HG02970 (cell line): Measurements from ENCODE around the gene PBRM1.
"Not testable (repeated sequence)": the region's sequence is repeated elsewhere in the genome, so short reads cannot be mapped to it uniquely, and the experiment has no call there.

ENCODE experiments used
- ATAC-seq: cut with Tn5 transposase; IDR thresholded peaks from one replicate; pipeline ENCODE4 v1.9.1; 2021; ENCODE audit warnings: mild to moderate bottlenecking, moderate library complexity, moderate number of reproducible peaks; ENCODE audit not compliant: unreplicated experiment, low FRiP score

Gene PBRM1

DNA sequence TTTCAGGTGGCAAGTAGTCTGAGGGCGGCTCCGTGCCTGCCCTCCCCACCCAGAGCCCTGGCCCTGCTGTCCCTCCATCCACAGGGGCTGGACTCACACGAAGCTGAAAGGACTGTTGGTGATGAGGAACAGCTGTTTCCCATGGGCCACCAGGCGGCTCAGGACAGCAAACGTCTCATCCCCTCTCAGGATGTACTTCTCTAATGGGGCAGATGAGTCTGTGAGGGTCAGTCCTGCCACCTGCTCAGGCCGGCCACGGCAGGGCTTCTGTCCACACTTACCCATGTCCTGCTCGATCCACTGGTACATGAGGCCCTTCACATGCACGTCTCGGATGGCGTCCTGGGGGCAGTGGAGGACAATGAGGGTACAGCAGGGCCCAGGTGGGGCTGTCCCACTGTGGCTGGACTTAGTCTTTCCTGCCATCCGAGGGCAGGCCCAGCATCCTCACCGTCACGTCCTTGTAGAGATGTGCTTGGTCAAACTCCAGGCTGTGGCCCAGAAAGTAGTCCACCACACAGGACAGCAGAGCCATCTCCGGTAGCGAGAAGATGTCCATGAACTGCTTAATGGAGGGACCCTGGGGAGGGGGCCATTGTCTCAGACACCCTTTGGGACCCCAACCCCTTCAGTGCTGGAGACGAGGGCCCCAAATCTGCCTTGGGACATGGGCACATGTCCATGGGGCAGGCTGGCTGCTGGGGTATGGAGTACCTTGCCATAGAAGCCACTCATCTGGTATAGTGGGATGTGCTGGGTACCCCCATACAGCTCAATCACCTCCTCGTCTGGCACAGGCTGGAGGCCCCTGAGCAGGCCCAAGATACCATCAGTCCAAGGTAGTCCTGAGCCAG lies 157.8 kb downstream of the PBRM1 start:
- ATAC-seq, result no peak

DNA sequence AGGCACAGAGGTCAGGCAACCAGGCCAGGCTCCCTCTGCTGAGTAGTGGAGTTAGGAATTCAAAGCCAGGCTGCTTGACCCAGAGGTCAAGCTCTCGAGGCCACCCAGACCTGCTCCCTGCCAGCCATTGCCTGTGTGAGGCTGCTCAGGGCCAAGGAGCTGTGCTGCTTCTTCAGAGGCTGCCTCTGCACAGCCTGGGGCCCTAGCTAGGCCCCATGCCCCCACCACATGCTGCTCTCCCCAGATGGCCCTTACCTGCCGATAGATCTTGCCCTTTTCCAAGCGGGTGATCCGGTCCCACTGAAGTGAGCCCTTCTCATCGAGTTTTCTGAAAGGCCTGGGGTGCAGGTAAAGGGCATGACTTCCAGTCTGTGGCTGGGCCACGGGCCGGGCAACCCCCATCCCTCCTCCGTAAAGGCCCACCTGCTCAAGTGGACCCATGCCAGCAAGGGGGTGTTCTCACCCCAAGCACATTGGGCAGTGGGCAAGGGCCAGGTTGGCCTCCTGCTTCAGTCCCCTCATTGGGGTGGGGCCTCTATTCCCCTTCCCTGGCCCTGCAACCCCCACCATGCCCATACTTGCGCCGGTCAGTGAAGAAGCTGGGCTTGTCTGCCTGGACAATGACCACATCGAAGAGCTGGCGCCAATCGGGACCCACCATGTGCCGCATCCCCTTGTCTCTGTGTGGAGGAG lies 158.5 kb downstream of the PBRM1 start:
- no peak for ATAC-seq

DNA sequence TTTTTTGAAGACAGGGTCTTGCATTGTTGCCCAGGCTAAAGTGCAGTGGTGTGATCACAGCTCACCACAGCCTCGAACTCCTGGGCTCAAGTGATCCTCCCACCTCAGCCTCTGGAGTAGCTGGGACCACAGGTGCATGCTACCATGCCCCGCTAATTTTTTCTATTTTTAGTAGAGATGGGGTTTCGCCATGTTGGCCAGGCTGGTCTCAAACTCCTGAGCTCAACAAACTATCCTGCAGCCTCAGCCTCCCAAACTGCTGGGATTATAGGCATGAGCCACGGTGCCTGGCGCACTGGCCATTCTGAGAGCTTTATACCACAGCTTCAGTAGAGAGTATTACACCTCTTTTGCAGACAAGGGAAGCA lies 159.1 kb downstream of the PBRM1 start:
- ATAC-seq, result not testable (repeated sequence)

DNA sequence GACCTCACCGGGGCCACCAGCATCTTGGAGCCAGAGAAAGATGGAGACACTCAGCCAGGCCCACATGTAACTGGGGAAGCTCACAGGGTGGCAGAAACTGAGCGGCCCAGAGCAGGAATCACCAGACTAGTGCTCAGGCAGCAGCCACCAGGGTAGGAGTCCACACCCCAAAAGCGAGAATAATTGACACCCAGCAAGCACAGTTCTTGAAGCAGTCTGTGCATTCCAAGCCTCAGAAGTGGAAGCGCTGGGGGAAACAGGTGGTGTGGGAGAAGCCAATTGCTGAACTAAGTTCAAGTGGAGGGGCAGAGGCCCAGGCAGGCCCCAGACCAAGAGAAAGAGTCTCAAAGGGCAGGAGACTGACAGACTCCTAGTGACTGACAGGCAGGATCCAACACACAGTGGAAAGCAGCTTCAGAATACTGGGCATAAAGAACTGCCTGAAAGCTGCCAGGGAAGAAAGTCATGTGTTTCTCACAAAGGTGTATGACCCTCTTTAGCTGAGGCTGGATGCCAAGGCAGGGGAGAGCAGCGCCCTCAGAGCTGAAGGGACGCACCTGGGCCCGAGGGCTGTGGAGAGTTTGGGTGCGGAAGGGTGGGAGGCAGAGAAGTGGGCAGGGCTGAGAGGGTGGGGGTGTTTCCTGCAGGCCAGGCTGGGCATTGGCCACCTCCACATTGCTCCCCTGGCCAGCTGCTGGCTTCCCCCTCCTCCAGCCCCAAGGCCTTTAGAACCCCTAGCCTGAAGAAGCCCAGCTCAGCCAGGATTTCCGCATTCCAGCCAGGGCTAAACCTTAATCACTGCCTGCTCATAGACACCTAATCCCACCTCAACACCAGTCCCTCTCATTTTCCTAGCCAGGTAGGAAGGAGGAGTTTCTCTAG lies 159.8 kb downstream of the PBRM1 start:
- no peak for ATAC-seq

DNA sequence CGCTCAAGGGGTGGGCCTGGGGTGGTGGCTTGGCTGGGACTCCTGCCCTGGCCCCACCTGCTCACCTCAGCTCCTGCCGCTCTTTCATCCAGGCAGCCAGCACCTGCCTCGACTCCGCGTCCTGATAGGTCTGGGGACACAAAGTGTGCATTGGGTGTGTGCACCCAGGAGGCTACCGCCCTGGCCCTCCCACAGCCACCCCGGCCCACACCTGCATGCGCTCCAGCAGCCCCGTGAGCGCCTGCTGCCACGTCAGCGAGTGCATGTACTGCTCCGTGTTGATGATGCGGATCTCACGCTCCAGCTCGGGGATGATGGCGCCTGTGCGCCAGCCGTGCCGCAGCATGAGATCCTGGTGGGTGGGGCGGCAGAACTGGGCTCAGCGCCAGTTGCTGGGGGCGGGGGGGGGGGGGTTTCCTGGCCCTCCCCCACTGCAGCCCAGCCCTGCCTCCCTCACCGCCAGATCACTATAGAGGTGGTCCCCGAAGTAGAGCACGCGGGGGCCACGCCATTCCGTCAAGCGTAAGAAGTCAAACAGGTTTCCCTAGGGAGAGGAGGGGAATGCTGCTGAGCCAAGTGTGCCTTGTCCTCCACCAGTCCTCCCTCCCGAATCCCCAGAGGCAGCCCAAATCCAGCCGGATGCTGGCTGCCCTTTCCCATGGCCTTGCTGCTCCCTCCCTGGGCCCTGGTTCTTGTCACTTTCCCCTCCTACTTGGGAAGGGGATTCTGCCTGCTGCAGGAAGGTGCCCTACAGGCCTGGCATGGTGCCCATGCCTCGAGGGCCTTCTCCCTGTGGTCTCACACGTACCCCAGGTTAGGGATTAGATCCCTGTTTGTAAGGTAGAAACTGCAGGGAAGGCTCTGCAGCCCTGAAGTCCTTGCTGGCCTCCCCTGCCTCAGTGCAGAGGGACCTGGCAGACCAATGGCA lies 160.7 kb downstream of the PBRM1 start:
- ATAC-seq, result no peak

DNA sequence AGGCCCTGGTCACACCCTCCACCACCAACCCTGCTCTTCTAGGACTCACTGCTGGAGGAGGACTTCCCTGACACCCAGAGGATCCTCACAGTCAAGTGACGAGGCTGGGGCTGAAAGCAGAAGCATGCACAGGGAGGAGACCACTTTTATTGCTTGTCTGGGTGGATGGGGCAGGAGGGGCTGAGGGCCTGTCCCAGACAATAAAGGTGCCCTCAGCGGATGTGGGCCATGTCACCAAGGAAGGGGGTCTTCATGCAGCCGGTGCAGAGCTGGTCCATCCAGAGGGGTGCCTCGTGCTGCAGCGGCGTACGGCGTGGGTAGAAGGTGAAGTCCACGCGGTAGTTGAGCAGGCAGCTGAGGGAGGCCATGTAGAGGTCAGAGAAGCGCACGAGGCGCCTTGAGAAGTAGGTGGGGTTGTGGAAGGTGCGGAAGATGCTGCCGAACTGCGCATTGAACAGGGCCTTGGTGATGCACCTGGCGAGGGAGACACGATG lies 161.4 kb downstream of the PBRM1 start:
- no peak for ATAC-seq

DNA sequence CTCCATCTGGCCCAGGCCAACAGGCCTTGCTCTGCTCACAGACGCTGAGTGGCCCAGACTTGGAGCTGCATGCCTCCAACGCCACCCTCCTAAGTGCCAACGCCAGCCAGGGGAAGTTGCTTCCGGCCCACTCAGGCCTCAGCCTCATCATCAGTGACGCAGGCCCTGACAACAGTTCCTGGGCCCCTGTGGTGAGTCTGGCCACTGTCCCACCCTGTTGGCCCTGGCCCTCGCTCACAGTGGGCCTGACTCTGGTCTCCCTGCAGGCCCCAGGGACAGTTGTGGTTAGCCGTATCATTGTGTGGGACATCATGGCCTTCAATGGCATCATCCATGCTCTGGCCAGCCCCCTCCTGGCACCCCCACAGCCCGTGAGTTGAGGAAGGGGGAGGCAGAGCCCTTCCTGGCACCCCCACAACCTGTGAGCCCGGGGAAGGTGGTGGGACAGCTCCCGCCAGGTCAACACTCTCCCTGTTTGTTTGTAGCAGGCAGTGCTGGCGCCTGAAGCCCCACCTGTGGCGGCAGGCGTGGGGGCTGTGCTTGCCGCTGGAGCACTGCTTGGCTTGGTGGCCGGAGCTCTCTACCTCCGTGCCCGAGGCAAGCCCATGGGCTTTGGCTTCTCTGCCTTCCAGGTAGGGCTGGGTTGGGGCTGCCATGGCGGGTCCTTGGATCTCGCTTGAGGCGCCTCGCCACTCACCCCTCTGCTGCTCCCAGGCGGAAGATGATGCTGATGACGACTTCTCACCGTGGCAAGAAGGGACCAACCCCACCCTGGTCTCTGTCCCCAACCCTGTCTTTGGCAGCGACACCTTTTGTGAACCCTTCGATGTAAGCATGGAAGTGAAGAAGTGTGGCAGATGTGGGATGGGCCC lies 162.1 kb downstream of the PBRM1 start:
- ATAC-seq, result no peak

DNA sequence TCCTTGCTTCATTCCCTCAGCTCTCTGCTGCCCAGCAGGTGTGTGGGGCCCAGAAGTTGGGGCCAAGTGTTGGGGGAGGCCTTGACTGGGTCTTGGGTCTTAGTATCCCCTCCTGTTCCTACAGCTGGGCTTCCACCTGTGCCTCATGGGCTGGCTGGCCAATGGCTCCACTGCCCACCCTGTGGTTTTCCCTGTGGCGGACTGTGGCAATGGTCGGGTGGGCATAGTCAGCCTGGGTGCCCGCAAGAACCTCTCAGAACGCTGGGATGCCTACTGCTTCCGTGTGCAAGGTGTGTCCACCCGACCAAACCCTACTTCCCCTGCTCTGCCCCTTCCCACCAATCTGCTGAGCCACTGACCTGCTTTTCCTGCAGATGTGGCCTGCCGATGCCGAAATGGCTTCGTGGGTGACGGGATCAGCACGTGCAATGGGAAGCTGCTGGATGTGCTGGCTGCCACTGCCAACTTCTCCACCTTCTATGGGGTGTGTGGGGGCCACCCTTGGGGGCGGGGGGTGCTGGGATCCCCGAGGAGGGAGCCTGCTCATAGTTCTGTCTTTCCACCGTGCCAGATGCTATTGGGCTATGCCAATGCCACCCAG lies 163.0 kb downstream of the PBRM1 start:
- no peak for ATAC-seq

DNA sequence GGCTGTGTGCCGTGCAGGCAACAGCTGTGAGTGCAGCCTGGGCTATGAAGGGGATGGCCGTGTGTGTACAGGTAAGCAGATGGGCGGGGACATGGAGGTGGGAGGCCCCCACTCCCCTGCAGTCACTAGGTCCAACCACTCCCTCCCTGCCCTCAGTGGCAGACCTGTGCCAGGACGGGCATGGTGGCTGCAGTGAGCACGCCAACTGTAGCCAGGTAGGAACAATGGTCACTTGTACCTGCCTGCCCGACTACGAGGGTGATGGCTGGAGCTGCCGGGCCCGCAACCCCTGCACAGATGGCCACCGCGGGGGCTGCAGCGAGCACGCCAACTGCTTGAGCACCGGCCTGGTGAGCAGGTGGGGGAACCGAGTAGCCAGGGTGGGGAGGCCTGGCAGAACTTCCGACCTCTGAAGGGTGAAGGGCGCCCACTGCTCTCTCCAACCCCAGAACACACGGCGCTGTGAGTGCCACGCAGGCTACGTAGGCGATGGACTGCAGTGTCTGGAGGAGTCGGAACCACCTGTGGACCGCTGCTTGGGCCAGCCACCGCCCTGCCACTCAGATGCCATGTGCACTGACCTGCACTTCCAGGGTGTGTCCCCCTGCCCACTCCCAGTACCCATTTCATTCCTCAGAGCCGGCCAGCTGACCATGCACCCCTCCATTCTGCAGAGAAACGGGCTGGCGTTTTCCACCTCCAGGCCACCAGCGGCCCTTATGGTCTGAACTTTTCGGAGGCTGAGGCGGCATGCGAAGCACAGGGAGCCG lies 163.6 kb downstream of the PBRM1 start:
- ATAC-seq, result no peak

DNA sequence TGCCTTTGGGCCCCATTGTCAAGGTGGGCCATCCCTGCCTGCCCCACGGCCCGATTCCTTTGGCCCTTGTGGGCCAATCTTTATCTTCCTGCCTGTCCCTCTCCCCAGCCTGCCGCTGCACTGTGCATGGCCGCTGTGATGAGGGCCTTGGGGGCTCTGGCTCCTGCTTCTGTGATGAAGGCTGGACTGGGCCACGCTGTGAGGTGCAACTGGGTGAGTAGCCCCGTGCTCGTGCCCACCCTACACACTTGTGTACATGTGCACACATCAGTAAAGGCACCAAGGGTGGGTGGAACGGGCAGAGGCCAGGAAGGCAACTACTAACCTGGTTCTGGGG lies 164.3 kb downstream of the PBRM1 start:
- no peak for ATAC-seq

DNA sequence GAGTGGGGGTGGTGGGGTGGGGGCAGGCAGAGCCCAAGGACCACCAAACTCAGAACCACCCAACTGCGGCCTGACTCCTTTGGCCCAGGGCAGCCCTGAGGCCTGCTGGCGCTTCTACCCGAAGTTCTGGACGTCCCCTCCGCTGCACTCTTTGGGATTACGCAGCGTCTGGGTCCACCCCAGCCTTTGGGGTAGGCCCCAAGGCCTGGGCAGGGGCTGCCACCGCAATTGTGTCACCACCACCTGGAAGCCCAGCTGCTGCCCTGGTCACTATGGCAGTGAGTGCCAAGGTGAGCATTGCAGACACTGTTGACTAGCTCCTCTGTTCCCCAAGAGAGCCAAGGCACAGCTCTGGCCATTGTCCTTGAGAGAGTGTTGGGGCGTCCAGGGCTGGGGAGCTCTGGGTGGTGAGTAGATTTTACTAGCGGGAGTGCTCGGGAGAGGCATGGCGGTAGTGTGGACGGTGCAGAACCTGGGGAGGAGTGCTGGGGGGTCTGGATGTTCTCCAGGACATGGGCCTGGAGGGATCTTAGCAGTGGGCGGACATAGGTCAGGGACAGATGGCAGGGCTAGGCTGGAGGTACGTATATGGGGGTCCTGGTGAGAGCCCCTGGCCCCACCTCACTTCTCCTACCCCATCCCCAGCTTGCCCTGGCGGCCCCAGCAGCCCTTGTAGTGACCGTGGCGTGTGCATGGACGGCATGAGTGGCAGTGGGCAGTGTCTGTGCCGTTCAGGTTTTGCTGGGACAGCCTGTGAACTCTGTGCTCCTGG lies 164.8 kb downstream of the PBRM1 start:
- no peak for ATAC-seq

DNA sequence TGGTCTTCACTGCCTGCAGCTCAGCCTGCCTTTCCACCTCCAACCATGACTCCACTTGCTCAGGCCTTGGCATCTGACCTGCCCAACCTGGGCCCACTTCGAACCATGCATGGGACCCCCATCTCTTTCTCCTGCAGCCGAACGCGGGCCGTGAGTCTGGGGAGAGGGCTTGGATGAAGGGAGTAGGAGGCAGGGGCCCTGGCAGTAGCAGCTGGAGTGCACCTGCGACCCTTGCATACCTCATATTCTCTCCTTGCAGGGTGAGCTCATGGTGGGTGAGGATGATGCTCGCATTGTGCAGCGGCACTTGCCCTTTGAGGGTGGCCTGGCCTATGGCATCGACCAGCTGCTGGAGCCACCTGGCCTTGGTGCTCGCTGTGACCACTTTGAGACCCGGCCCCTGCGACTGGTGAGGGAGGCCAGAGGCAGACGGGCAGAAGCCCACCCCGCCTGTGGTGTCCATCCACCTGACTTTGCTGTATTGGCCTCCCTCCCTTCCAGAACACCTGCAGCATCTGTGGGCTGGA lies 165.5 kb downstream of the PBRM1 start:
- no peak for ATAC-seq

DNA sequence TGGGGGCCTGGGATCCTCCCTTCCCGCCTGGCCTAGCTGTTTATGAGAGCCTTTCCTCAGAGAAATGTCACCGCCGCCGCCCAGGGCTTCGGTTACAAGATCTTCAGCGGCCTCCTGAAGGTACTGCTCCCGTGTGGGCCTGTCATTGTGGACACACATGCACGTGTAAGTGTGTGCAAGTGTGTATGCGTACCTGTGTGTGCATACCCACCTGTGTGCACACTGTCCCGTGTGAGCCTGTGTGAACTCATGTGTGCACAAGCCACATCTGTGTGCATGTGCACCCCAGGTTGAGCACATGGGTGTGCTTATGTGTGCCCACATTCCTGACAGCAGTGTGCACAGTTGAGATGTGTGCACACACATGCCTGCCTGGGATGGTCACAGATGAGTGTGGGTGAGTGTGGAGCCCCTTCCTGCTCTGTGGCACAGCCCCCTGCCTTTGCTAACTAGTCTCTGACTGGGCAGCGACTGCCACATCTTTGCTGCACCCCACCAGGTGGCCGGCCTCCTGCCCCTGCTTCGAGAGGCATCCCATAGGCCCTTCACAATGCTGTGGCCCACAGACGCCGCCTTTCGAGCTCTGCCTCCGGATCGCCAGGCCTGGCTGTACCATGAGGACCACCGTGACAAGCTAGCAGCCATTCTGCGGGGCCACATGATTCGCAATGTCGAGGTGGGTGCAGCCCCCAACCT lies 166.1 kb downstream of the PBRM1 start:
- ATAC-seq, result no peak

DNA sequence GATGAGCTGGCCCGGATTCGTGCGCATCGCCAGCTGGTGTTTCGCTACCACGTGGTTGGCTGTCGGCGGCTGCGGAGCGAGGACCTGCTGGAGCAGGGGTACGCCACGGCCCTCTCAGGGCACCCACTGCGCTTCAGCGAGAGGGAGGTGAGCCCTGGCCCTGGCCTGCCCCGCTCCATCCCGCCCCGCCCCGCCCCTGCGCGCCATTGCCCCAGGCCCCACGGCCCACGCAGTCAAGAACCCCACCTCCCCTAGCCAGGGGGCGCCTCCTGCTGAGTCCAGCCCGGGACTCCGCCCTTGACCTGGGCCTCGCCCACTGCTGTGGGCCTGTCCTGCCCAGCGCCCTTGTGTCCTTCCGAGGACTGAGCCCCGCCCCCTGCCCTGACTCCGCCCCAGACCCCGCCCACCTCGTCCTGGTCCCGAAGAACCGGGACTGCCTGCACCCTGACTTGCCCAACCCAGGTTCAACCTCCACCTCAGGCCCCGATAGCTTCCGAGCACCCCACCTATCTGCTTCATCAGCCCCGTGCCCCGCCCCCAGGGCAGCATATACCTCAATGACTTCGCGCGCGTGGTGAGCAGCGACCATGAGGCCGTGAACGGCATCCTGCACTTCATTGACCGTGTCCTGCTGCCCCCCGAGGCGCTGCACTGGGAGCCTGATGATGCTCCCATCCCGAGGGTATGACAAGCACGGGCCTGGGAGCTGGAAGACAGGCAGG lies 166.8 kb downstream of the PBRM1 start:
- no peak for ATAC-seq

DNA sequence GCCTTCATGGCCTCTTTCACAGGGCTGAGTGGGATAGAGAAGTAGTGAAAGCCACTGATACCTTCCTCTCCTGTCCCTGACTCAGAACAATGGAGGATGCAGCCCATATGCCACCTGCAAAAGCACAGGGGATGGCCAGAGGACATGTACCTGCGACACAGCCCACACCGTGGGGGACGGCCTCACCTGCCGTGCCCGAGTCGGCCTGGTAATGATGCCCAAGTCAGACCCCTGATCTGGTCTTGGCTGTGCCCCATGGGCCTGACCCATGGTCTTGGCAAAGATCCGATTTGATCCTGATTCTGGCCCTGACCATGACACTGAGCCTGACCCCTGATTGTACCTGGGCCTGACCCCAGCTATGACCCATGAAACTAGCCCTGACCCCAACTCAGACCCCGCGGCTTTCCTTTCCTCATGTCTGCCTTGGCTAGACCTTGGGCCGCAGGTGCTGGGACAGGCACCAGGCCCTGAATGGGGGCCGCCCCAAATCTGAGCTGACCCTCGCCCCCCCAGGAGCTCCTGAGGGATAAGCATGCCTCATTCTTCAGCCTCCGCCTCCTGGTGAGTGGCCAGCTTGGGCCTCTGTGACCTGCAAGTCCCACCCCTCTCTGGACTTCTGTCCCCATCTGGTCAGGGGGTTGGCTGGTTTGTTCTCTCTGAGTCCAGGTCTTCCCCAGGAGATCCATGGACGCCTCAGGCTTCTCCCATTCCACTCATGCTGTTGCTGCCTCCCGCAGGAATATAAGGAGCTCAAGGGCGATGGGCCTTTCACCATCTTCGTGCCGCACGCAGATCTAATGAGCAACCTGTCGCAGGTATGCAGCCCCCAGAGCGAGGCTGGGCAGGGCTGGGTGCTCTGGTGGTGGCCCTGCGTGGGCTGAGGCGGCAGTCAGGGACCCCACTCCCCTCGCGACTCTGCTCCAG lies 167.7 kb downstream of the PBRM1 start:
- ATAC-seq, result no peak
